GM12873 (cell line): ENCODE measurements around the gene ERC2.

ENCODE experiments used
- TF ChIP-seq, protein P1 (sequence below): IDR thresholded peaks from 2 replicates; pipeline ENCODE4 v1.5.1; 2012; ENCODE audit warnings: low read depth, mild to moderate bottlenecking, moderate library complexity, low read length, control low read depth; ENCODE audit not compliant: insufficient read depth; ENCODE audit errors: missing control alignments

Gene ERC2

GRCh38 chr3:55717481-55717880 lies 750.8 kb downstream of the ERC2 start:
- TF ChIP-seq, protein P1, sequence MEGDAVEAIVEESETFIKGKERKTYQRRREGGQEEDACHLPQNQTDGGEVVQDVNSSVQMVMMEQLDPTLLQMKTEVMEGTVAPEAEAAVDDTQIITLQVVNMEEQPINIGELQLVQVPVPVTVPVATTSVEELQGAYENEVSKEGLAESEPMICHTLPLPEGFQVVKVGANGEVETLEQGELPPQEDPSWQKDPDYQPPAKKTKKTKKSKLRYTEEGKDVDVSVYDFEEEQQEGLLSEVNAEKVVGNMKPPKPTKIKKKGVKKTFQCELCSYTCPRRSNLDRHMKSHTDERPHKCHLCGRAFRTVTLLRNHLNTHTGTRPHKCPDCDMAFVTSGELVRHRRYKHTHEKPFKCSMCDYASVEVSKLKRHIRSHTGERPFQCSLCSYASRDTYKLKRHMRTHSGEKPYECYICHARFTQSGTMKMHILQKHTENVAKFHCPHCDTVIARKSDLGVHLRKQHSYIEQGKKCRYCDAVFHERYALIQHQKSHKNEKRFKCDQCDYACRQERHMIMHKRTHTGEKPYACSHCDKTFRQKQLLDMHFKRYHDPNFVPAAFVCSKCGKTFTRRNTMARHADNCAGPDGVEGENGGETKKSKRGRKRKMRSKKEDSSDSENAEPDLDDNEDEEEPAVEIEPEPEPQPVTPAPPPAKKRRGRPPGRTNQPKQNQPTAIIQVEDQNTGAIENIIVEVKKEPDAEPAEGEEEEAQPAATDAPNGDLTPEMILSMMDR, result no peak

DNA sequence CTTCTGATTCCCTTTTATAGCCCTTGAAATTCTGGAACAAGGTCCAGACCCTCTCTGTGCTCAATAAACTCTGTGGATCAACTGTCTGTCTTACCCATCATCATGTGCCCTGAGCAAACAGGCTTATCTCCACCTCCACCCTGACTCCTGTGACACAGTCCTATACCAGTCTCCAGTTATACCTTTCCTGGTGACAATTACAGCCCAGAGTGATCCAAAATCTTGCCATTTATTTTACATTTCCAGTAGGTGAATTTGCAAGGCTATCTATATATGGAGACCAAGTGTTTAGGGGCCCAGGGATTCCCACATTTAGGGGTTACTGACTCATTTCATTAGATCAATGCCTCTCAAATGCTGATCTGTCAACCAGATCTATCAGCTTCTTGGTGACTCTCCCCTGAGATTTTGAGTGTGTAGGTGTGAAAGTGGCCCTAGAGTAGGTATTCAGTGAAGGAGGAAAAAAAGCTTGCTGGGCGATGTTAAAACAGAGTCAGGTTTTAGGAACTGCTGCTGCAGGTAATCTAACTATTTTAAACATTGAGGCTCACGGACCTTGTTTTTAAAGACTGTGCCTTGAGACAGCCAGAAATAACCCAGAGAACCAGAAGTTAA lies 751.5 kb downstream of the ERC2 start:
- TF ChIP-seq, protein P1, result no peak

GRCh38 chr3:55716044-55716443 lies 752.2 kb downstream of the ERC2 start:
- TF ChIP-seq, protein P1, result no peak

DNA sequence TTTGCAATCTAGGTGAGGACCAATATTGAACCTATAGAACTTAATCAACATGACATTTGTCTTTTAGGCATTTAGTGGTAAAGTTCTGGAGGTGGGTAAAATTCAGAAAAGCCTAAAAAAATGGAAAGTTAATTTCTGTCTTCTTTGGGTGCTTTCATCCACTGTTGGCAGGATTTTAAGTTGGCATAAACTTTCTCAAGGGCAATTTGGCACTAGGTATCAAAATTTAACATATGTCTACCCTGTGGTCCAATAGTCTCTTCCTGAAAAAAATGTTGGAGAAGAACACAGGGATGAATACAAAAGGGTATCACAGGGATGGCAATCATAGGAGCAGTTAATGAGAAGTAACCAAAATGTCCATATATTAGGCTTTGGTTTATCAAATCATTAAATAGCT lies 754.2 kb downstream of the ERC2 start:
- TF ChIP-seq, protein P1, result no peak

- TF ChIP-seq, protein P1, result no peak
These were observed 756.6 kb downstream of the ERC2 start for GRCh38 chr3:55711646-55712045.

GRCh38 chr3:55709411-55710012 lies 758.8 kb downstream of the ERC2 start:
- TF ChIP-seq, protein P1, result no peak

- TF ChIP-seq, protein P1, result no peak
These were observed 759.3 kb downstream of the ERC2 start for GRCh38 chr3:55708921-55709320.

GRCh38 chr3:55708242-55708641 lies 760.0 kb downstream of the ERC2 start:
- TF ChIP-seq, protein P1, result no peak
